ENCODE measurements around the gene LMBR1L. TPM values are rescaled to one million over a fixed set of nuclear protein-coding genes. Genes with fewer than 3 reads are reported as not detected.

The LMBR1L gene
- total RNA-seq, 1 donor from 2014 or later, result 160 TPM

- Mint-ChIP-seq H3K9me3 (no peaks in the 10 kb centered on the region), H3K4me1 (peaks cover 15% of the 10 kb centered on the region), H3K36me3 (no peaks in the 10 kb centered on the region), H3K4me3 (no peak overlapping the region), H3K27ac (no peak overlapping the region), H3K27me3 (ENCODE audit: low read depth) (peaks cover 53% of the 10 kb centered on the region)
- no peak for TF ChIP-seq CTCF (IDR thresholded peaks at IDR 0.05; ENCODE audit: unreplicated experiment)
- no peak for DNase-seq (ENCODE audit: low spot score in 2 of 2, unreplicated experiment in 2 of 2)
These were observed 24.5 kb downstream of the LMBR1L start for GRCh38 chr12:49086116-49086515.

- Mint-ChIP-seq H3K36me3 (no peaks in the 10 kb centered on the region), H3K4me3 (no peak overlapping the region), H3K27ac (no peak overlapping the region), H3K27me3 (ENCODE audit: low read depth) (peaks cover 48% of the 10 kb centered on the region), H3K9me3 (no peaks in the 10 kb centered on the region), H3K4me1 (peaks cover 8% of the 10 kb centered on the region)
- no peak for TF ChIP-seq CTCF (IDR thresholded peaks at IDR 0.05; ENCODE audit: unreplicated experiment)
- no peak for DNase-seq (ENCODE audit: low spot score in 2 of 2, unreplicated experiment in 2 of 2)
These were observed 26.2 kb downstream of the LMBR1L start for GRCh38 chr12:49084438-49084837.

GRCh38 chr12:49079793-49080192 is 30.9 kb downstream of the LMBR1L start:
- no peak overlapping the region for H3K4me3 Mint-ChIP-seq
- H3K27me3 Mint-ChIP-seq (ENCODE audit: low read depth), result peaks cover 23% of the 10 kb centered on the region
- DNase-seq (ENCODE audit: low spot score in 2 of 2, unreplicated experiment in 2 of 2), result no peak
- no peaks in the 10 kb centered on the region for H3K4me1 Mint-ChIP-seq
- H3K9me3 Mint-ChIP-seq, result no peaks in the 10 kb centered on the region
- no peak for TF ChIP-seq CTCF (IDR thresholded peaks at IDR 0.05; ENCODE audit: unreplicated experiment)
- no peaks in the 10 kb centered on the region for H3K36me3 Mint-ChIP-seq
- no peak overlapping the region for H3K27ac Mint-ChIP-seq

GRCh38 chr12:49070971-49071370 is 39.7 kb downstream of the LMBR1L start:
- Mint-ChIP-seq H3K27ac (no peak overlapping the region), H3K9me3 (no peaks in the 10 kb centered on the region), H3K4me1 (peaks cover 14% of the 10 kb centered on the region), H3K36me3 (no peaks in the 10 kb centered on the region), H3K27me3 (ENCODE audit: low read depth) (peaks cover 12% of the 10 kb centered on the region), H3K4me3 (no peak overlapping the region)
- no peak for DNase-seq (ENCODE audit: low spot score in 2 of 2, unreplicated experiment in 2 of 2)
- no peak for TF ChIP-seq CTCF (IDR thresholded peaks at IDR 0.05; ENCODE audit: unreplicated experiment)

GRCh38 chr12:49069507-49070346 is 40.9 kb downstream of the LMBR1L start, which contains the start of gene RHEBL1:
TSS of gene RHEBL1 (minus strand) at chr12:49069979. CDS start at chr12:49069785, 194 bp downstream.
- Mint-ChIP-seq H3K27me3 (ENCODE audit: low read depth) (peaks cover 12% of the 10 kb centered on the region), H3K4me1 (peaks cover 14% of the 10 kb centered on the region), H3K27ac (peak within 1 kb of the TSS; percentile 92), H3K36me3 (no peaks in the 10 kb centered on the region), H3K4me3 (peak within 1 kb of the TSS; percentile 93), H3K9me3 (no peaks in the 10 kb centered on the region)
- peak; percentile 98 for DNase-seq (ENCODE audit: low spot score in 2 of 2, unreplicated experiment in 2 of 2)
- no peak for TF ChIP-seq CTCF (IDR thresholded peaks at IDR 0.05; ENCODE audit: unreplicated experiment)

Measured in mesothelial cell of epicardium (in vitro differentiated cells).